ENCODE data around the gene CDR2. TPM values are rescaled to one million over a fixed set of nuclear protein-coding genes. Genes with fewer than 3 reads are reported as not detected.

Gene CDR2
- total and polyA plus RNA-seq, 2 of the 13 experiments (the other 11 are each of a cell fraction or from before 2014, with no cell fraction given) = 59.0 to 78.9 TPM

- Histone ChIP-seq H3K9me3 (ENCODE audit: low read length) (no peaks in the 10 kb centered on the region), H3K4me1 (ENCODE audit: insufficient read depth, low read length) (peaks cover 44% of the 10 kb centered on the region), H3K27me3 (ENCODE audit: control insufficient read depth in 1 of 2, insufficient read depth in 2 of 2, low read length in 2 of 2) (no peaks in the 10 kb centered on the region; a peak in 1 of 5 replicates), H3K79me2 (ENCODE audit: insufficient read depth, low read length) (peaks cover 41% of the 10 kb centered on the region), H3K36me3 (replicated peaks in 1 of 2; ENCODE audit: control insufficient read depth in 1 of 2, insufficient read depth in 2 of 2, low read length in 2 of 2) (no peaks in the 10 kb centered on the region), H4K20me1 (ENCODE audit: insufficient read depth, low read length) (peaks cover 10% of the 10 kb centered on the region), H2AFZ (ENCODE audit: low read length) (peak overlapping the region; percentile 16), H3K4me2 (ENCODE audit: low read depth, low read length) (peak overlapping the region; percentile 97), H3K27ac (ENCODE audit: extremely low read length, insufficient read depth, low read length) (peak overlapping the region; percentile 85), H3K9ac (ENCODE audit: insufficient read depth, low read depth, low read length) (peak overlapping the region; percentile 81), H3K4me3 (replicated peaks in 1 of 3; ENCODE audit: insufficient read depth in 1 of 3, low read depth in 2 of 3, low read length in 3 of 3) (peak overlapping the region; percentile 81 to 98 (median 87))
- POLR2A ChIA-PET = interaction anchor here (0.6 to 2.0 kb wide), 11 partner anchors 15 to 1162 kb away, joined by 3 to 23 read pairs (median 4); no protein-coding TSS in a partner anchor
- WGBS (ENCODE audit: low lambda C conversion rate) = 1% methylated on average over 28 of the region's 28 CpGs
- intact Hi-C loops (cut with micrococcal nuclease; ENCODE audit: unreplicated experiment) = no loop called here
- FAIRE-seq (no peak), DNase-seq (ENCODE audit: low spot score) (peak; percentile 42), ATAC-seq (peak; percentile 37)
- TSS peak; percentile 78 for BruUV-seq (replicated peaks)
- CTCF ChIA-PET (ENCODE audit: low intra/inter-chr PET ratio, low total read pairs) = no interaction called here
- in situ Hi-C loops (cut with HindIII; ENCODE audit: extremely low pct_ligation_motif_present, low pct_unique_long_range_greater_than_20kb) = loop anchor here (10.0 kb wide), 1 partner anchor 59 kb away; no protein-coding TSS in a partner anchor
- peak; percentile 86 for TF ChIP-seq CHD4 (IDR thresholded peaks at IDR 0.05; ENCODE audit: borderline replicate concordance, low read length)
- no peak; the same call in 1 of the 2 replicates for TF ChIP-seq RAD21 (CRISPR knock-in tag; IDR thresholded peaks at IDR 0.05)
- no peak; the same call in 1 of the 2 replicates for TF ChIP-seq SIX1 (CRISPR knock-in tag; IDR thresholded peaks at IDR 0.05; ENCODE audit: borderline replicate concordance)
- peak; percentile 80; the same call in 1 of the 2 replicates for TF ChIP-seq ZNF598 (CRISPR knock-in tag; IDR thresholded peaks at IDR 0.05; ENCODE audit: borderline replicate concordance)
- TF ChIP-seq HNF1A (IDR thresholded peaks at IDR 0.05; ENCODE audit: low read depth) = no peak
- TF ChIP-seq HNF1A (CRISPR knock-in tag; IDR thresholded peaks at IDR 0.05; ENCODE audit: borderline replicate concordance) = peak; percentile 42; the same call in 1 of the 2 replicates
- TF ChIP-seq, protein P1, sequence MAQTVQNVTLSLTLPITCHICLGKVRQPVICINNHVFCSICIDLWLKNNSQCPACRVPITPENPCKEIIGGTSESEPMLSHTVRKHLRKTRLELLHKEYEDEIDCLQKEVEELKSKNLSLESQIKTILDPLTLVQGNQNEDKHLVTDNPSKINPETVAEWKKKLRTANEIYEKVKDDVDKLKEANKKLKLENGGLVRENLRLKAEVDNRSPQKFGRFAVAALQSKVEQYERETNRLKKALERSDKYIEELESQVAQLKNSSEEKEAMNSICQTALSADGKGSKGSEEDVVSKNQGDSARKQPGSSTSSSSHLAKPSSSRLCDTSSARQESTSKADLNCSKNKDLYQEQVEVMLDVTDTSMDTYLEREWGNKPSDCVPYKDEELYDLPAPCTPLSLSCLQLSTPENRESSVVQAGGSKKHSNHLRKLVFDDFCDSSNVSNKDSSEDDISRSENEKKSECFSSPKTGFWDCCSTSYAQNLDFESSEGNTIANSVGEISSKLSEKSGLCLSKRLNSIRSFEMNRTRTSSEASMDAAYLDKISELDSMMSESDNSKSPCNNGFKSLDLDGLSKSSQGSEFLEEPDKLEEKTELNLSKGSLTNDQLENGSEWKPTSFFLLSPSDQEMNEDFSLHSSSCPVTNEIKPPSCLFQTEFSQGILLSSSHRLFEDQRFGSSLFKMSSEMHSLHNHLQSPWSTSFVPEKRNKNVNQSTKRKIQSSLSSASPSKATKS (CRISPR knock-in tag; IDR thresholded peaks at IDR 0.05) = no peak
- peak; percentile 83; the same call in 1 of the 2 replicates for TF ChIP-seq ZNF788 (CRISPR knock-in tag; IDR thresholded peaks at IDR 0.05; ENCODE audit: borderline replicate concordance)
- TF ChIP-seq, protein P2, sequence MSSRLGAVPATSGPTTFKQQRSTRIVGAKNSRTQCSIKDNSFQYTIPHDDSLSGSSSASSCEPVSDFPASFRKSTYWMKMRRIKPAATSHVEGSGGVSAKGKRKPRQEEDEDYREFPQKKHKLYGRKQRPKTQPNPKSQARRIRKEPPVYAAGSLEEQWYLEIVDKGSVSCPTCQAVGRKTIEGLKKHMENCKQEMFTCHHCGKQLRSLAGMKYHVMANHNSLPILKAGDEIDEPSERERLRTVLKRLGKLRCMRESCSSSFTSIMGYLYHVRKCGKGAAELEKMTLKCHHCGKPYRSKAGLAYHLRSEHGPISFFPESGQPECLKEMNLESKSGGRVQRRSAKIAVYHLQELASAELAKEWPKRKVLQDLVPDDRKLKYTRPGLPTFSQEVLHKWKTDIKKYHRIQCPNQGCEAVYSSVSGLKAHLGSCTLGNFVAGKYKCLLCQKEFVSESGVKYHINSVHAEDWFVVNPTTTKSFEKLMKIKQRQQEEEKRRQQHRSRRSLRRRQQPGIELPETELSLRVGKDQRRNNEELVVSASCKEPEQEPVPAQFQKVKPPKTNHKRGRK (CRISPR knock-in tag; IDR thresholded peaks at IDR 0.05) = no peak
- TF ChIP-seq UBTF (CRISPR knock-in tag; IDR thresholded peaks at IDR 0.05) = peak; percentile 27; the same call in 1 of the 2 replicates
- no peak; the same call in 1 of the 2 replicates for TF ChIP-seq ZNF546 (CRISPR knock-in tag; conservative IDR thresholded peaks at IDR 0.05)
These were observed 921 bp upstream of the CDR2 start for GRCh38 chr16:22375117-22375962.

Data from HepG2 (cell line).